ENCODE data around the gene PHF2.
"Not testable (repeated sequence)": the region's sequence is repeated elsewhere in the genome, so short reads cannot be mapped to it uniquely, and the experiment has no call there.

The PHF2 gene

DNA sequence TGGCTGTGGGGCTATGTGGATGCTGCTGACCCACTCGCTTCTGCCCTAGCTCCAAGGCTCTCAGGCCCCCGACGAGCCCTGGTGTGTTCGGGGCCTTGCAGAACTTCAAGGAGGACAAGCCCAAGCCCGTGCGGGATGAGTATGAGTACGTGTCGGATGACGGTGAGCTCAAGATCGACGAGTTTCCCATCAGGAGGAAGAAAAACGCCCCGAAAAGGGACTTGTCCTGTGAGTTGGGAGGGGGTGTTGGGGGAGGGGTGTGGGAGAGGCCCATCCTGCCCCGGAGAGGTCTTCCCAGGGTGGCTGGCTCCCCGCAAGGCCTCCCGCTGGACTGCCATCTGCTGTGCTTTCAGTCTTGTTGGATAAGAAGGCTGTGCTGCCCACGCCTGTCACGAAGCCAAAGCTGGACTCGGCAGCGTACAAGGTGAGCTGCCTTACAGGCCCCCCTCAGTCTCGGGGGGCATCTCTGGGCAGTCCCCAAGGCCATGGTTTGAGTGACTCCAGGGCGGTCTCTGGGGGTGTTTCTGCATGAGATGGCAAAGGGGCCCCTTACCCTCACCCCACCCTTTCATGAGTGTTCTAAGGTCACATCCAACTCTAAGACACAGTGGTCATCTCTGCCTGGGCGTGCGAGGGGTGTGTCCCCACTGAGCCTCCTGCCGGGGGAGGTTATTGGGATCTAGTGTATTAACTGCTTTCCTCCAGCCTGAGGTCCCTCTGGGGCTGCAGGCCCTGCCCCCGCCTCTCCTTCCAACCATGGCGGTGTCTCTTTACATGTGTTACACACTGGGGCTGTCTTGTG is 89.5 kb downstream of the PHF2 start:
- DNase-seq (ENCODE audit: low spot score): no peak

DNA sequence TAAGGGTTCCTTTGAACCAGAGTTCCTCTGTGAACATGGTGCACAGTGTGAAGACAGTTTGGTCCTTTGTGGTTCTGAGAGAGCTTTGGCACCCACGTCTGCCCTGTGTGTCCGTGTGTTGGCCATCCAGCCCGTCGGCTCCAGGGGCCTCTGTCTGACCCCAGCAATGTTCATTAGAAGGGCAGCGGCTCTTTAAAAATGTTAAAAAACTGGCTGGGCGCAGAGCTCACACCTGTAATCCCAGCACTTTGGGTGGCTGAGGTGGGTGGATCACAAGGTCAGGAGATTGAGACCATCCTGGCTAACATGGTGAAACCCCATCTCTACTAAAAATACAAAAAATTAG is 90.0 kb downstream of the PHF2 start:
- DNase-seq (ENCODE audit: low spot score): not testable (repeated sequence)

DNA sequence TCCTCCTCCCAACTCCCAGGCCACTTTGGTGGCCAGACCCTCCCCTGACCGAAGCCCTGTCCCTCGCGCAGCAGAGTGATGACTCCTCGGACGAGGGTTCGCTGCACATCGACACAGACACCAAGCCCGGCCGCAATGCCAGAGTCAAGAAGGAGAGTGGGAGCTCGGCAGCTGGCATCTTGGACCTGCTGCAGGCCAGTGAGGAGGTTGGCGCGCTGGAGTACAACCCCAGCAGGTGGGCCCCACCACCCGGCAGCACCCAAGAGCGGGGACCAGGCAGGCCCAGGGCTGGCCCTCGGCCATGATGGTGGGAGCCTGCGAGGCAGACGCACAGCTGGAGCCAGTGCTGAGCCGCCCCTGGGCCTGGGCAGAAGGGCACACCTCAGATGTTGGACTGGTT is 90.6 kb downstream of the PHF2 start:
- DNase-seq (ENCODE audit: low spot score): no peak

DNA sequence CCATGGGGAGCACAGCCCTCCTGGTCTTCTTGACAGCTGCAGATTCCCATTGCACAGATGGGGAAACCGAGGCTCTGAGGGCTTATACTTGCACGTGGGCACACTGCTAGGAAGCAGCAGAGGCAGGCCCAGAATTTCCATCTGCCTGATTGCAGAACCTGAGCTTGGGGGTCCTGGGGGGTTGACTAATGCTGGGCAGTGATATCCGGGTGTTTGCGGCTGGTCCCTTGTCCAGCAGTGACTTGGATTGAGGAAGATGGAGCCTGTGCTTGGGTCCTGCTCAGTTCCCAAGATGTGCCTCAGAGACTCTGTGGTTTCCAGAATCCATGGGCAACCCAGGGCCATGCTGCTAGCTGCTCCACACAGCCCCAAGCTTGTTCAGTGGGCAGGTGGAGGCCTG is 91.2 kb downstream of the PHF2 start:
- no peak for DNase-seq (ENCODE audit: low spot score)

DNA sequence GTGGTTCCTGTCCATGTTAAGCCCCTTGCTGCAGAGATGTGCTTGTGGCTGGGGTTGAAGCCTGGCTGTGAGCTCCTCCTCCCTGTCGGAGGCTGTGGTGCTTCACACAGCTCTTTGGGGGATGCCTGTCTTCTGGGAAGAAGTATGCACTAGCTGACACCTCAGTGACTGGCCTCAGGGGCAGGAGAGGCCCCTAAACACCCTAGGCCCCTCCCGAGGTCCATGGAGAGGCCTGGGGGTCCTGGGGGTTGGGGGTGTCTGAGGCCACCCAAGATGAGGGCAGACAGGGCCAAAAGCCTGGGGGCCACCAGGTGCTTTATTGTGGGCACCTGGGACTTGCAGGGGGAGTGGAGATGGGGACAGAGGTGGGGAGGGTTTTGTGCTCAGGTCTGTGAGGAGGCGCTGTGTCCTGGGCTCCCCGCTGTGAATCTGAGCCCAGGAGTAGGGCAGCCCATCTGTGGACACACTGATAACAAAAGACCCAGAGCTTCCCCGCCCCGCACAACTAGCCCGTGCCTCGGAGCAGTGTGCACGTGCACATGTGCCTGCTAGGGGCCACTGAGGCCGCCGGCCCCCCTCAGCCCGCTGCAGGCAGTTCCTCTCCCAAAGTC is 92.0 kb downstream of the PHF2 start:
- no peak for DNase-seq (ENCODE audit: low spot score)

DNA sequence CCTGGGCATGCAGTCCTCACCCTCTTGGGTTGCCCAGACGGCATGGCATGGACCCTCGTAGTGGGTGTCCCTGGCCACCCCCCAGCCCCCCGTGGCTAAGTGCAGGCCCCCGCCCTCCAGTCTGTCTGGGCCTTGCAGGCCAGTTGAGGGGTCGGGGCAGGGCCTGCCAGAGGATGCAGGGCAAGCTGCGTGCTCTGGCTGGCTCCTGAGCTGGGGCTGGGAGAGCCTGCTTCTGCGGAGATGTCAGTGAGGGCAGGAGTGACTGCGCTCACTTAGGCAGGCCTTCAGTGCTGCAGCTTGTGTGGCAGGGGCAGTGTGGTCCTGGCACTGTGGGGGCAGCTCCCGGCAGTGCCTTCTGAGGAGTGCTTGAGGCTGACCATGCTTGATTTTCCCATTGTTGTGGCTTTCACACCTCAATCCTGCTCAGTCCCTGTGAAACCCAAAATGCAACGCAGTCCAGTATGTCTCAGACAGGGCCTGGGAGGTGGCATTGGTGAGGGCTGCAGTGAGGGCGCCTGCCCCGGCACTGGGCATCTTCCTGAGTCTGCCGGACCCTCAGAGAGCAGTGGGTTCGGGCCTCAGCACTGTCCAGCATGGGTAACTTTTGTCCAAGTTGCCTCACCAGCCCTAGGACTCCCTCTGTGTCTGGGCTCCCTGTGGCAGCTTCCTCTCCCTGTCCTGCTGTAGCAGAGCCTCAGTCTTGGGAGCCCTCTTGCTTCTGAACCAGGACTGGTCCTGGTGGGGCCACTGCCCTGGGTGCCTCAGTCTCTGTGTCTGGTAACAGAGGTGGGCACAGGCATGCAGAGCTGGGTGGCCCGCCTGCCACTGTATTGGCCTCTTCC is 93.0 kb downstream of the PHF2 start:
- DNase-seq (ENCODE audit: low spot score): no peak

DNA sequence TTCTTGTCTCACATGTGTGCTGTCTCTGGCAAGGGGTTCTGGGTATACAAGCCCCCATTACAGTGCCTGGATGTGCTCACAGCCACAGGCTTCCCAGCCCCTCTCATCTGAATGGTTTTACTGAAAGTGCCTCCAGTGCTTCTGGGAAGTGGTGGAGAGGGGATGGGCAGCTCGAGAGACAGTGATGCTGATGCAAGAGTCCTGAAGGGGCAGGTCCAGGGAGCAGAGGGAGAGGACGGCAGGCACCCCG is 93.5 kb downstream of the PHF2 start:
- no peak for DNase-seq (ENCODE audit: low spot score)

DNA sequence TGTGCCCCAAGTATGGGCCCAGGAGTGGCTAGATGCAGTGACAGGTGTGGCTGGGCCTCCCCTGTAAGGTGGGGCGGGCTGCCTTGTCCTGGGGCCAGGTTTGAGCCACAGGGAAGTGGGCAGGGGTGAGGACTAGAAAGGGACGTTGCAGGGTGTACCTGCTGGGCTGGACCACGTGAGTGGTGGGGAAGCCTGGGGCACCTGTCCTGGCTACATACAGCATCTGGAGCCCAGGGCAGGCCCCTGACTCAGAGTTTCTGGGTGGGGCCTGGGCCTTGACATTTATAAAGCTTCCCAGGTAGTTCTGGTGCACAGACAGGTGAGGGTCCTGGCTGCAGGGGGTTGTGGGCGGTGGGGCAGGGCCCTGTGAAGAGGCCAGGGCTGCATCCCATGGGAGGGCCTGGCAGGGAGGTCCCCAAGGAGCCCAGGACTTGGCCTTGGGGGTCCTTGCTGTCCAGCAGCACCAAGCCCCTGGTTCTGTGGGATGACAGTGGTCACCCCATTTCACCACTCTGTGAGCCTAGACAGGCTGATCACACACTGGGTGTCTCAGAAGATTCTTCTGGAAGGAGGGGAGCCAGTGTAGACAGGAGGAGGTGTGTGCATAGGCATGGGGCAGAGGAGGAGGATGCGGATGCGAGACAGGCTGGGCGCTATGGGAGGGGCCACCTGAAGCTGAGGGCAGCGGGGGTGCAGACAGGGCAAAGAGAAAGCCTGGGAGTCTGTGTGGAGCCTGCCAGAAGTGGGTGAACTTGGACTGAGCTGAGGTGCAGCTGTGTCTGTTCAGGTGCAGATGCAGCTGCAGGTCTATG is 94.0 kb downstream of the PHF2 start:
- DNase-seq (ENCODE audit: low spot score): no peak

DNA sequence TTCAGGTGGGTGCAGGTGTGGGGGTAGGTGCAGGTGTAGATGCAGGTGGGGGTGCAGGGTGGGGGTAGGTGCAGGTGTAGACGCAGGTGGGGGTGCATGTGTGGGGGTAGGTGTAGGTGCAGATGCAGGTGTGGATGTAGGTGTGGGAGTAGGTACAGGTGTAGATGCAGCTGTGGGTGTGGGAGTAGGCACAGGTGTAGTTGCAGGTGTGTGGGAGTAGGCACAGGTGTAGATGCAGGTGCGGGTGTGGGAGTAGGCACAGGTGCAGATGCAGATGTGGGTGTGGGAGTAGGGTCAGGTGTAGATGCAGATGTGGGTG is 94.6 kb downstream of the PHF2 start:
- no peak for DNase-seq (ENCODE audit: low spot score)

DNA sequence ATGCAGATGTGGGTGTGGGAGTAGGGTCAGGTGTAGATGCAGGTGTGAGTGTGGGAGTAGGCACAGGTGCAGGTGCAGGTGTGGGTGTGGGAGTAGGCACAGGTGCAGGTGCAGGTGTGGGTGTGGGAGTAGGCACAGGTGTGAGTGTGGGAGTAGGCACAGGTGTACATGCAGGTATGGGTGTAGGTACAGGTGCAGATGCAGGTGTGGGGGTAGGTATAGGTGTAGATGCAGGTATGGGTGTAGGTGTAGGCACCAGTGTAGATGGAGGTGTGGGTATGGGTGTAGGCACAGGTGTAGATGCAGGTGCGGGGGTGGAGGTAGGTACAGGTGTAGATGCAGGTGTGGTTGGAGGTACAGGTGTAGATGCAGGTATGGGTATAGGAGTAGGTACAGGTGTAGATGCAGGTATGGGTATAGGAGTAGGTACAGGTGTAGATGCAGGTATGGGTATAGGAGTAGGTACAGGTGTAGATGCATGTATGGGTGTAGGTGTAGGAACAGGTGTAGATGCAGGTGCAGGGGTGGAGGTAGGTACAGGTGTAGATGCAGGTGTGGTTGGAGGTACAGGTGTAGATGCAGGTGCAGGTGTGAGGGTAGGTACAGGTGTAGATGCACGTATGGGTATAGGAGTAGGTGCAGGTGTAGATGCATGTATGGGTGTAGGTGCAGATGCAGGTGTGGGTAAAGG is 96.1 kb downstream of the PHF2 start:
- DNase-seq (ENCODE audit: low spot score): not testable (repeated sequence)

DNA sequence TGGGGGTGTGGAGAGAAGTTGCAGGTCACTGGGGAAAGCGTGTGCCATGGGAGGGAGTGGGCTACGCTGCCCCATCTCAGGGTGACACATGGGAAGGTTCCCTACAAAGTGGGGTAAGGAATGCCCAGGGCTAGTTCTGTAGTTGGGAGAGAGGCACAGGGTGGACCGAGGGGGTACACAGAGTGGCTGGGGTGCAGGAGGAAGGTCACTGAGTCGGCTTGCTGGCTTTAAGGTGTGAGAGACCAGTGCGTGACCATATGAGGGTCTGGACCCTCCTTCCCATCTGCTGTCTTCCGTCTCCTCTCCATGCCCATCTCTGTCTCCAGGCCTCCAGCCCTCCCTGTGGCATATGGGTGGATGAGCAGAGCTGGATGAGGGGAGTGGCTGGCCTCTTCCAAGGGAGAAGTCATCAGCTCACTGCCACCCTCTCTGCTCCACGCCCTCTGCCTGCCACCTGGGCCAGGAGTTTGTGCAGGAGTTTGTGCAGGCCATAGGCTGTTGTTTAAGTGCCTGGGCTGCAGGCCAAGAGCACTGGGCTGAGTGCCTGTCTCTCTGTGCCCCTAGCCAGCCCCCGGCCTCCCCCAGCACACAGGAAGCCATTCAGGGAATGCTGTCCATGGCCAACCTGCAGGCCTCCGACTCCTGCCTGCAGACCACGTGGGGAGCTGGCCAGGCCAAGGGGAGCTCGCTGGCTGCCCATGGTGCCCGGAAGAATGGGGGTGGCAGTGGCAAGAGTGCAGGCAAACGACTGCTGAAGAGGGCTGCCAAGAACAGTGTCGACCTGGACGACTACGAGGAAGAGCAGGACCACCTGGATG is 96.8 kb downstream of the PHF2 start:
- DNase-seq (ENCODE audit: low spot score): no peak

DNA sequence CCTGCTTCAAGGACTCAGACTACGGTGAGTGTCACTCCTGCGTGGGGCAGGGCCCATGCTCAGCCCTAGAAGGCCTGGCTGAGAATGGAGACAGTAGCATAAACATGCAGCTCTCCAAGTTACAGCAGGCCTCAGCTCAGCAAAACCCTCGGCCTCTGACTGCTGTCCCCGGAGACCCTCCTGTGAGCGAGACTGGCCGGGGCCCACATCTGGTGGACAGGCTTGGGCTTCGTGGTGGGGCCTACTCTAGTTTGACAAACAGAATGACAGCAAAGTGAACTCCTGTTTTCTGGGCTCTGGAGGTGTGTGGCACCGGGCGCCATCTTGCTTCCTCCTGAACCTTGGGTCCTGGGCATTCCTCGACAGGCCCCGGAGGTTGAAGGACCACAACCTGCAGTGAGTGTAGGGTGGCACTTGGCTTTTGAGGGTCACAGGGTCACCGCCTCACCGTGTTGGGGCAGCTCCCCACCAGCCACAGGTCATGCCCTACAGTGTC is 97.5 kb downstream of the PHF2 start:
- no peak for DNase-seq (ENCODE audit: low spot score)

DNA sequence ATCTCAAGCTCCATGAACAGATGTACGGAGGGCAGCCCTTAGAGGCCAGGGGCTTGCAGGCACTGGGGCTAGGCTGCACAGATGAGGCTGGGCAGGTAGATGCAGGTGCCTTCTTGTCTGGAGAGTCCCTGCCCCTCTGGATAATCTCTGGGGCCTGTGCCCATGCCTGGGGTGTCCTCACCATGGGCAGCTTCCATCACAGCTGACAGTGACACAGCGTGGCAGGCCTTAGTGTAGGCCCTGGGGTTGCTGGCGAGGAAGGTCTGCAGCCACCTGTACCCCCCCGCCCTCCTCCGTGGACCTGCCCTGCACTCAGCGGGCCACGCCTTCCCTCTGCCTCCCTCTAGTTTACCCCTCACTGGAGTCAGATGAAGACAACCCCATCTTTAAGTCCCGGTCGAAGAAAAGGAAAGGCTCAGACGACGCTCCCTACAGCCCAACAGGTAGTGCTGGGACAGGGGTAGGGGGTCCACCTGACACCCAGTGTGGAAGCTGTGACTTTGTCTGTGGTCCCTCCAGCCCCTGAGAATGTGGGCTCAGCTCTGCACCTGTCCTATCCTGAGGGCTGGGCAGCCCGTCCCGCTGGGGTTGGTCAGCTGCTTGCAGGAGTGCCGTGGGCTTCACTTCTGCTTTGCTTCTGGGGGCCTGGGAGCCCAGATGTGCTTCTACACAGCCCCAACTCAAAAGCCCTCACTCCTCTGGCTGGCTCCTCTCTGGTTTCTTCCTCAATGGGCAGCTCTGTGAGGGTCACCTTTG is 98.4 kb downstream of the PHF2 start:
- DNase-seq (ENCODE audit: low spot score): no peak

DNA sequence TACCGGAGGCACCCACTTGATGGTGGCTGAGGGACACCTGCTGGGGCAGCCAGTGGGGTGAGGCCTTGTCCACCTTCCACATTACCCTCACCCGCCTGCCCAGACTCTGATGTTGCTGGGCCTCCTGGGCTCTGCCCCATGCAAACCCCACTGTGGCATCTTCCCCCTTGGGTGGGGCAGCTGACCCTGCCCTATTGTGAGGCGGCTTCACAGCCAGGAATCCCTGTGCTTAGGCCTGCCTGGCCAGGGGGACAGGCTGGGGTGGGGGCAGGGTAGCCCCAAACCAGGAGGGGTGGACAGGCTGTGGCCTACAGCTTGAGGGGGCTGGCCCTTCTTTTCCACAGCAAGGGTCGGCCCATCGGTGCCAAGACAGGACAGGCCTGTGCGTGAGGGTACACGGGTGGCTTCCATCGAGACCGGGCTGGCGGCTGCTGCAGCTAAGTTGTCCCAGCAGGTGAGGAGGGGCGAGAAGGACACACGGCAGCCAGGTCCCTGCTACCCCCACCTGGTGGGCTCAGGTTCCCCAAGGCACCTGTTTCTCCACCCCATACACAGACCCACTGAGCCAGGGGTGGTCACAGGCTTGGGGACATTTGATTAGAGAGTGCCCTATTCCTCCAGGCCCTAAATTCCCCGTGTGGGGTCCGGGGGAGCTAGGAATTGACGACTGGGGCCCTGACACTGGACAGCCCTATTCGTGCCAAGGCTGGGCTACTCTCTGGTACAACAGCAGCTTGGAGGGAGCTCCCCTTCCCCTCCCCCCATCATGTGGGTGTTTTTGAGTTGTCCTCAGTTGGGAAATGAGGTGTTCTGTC is 99.2 kb downstream of the PHF2 start:
- DNase-seq (ENCODE audit: low spot score): no peak

DNA sequence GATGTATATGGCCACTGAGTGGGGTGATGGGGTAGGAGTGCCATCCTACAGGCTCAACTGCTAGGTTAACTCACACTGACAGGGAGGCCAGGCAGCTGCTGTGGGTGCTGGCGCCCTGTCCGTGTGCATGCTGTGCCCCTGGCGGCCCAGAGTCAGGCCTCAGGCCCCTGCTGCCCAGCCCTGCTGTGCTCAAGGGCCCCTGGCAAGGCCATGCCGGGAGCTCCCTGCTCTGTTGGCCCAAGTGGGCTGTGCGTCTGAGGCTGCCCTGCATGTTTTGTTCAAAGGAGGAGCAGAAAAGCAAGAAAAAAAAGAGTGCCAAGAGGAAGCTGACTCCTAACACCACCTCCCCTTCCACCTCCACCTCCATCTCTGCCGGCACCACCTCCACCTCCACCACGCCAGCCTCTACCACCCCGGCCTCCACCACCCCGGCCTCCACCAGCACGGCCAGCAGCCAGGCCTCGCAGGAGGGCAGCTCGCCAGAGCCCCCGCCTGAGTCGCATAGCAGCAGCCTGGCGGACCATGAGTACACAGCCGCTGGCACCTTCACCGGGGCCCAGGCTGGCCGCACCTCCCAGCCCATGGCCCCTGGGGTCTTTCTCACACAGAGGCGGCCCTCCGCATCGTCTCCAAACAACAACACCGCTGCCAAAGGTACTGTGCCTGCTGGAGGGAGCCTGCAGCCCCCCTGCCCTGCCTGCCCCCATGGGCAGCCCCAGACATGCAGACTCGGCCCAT is 100.1 kb downstream of the PHF2 start:
- DNase-seq (ENCODE audit: low spot score): no peak

DNA sequence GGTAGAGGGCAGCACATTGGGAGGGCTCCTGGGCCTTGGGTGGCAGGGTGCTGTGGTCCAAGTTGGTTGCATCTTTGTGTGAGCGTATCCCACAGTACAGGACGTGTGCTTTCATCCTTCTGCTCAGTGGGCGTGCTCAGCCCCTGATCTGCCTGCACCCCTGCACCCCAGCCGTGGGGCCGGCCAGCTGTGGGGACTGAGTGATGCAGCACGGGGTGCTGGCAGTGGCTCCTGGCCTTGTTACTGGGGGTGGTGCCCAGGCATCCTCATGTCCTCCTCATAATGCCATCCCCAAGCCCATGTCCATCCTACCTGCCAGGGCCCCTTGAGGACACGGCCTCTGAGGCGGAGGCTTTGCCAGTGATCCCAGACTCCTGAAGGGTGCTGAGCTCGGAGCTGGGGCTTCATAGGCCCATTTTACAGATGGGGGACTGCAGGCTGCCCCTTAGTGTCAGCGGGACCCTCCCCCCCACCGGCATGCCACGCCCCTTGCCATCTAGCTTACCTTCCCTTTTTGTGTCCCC is 100.7 kb downstream of the PHF2 start:
- no peak for DNase-seq (ENCODE audit: low spot score)

DNA sequence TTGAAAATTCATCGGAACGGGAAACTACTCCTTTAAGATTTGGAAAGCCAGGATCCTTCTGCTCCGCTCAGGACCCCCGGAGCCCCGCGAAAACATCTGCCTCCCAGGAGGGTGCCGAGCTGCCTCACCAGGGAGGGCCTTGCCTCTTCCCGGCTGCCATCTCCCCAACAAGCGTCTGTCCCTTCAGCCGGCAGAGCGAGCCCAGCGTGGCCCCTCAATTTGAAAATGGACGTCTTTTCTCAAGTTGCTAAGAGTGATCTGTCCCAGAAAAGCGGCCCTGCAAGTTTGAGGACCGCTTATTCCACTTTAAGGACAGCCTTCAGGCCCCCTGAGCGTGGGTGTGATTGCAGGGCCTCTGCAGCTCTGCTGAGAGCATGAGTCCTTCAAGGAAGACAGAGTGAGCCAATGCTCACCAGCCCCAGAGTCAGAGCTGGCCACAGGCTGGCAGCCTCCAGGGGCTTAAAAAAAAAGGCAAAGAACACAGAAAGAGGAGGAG is 101.3 kb downstream of the PHF2 start:
- no peak for DNase-seq (ENCODE audit: low spot score)
